Activated CD4-positive, alpha-beta memory T cell treated with anti-CD3 and anti-CD28 coated beads for 36 hours (primary cell): ENCODE results near the gene PIGR. TPM values are rescaled to one million over a fixed set of nuclear protein-coding genes. Genes with fewer than 3 reads are reported as not detected.

Experiments
- CTCF ChIA-PET: fragments of 350-600 bp; sonication (Branson Sonifier 250); formaldehyde crosslinking; loops from one replicate; lab custom pipeline; 2021; ENCODE audit warnings: antibody characterized with exemption, inconsistent platforms; lab: Charles Lee
- POLR2A ChIA-PET: fragments of 350-600 bp; sonication (Branson Sonifier 250); formaldehyde crosslinking; loops from one replicate; lab custom pipeline; 2021; ENCODE audit warnings: antibody characterized with exemption; lab: Charles Lee
- DNase-seq: peaks from one replicate; pipeline ENCODE4 v3.0.0-alpha.2; 2020
- H3K27ac Mint-ChIP-seq: one replicate; pipeline ENCODE4 v1.8.0; 2021; ENCODE audit warnings: mixed read lengths
- H3K27me3 Mint-ChIP-seq: one replicate; pipeline ENCODE4 v1.8.0; 2021; ENCODE audit warnings: mixed read lengths
- H3K36me3 Mint-ChIP-seq: one replicate; pipeline ENCODE4 v1.8.0; 2021; ENCODE audit warnings: mixed read lengths
- H3K4me1 Mint-ChIP-seq: one replicate; pipeline ENCODE4 v1.8.0; 2021; ENCODE audit warnings: low read depth, mixed read lengths
- H3K4me3 Mint-ChIP-seq: one replicate; pipeline ENCODE4 v1.8.0; 2021; ENCODE audit warnings: mild to moderate bottlenecking, mixed read lengths
- H3K9me3 Mint-ChIP-seq: one replicate; pipeline ENCODE4 v1.8.0; 2021; ENCODE audit warnings: mixed read lengths
- intact Hi-C: fragments of 100-400 bp; cut with micrococcal nuclease; formaldehyde crosslinking; loops from one replicate; pipeline ENCODE4 v1.15.1; 2023
- total RNA-seq, 2 experiments: library from RNA; stranded (reverse); gene quantifications; one replicate each; pipeline ENCODE4 v1.2.3, GENCODE V29; 2021

PIGR gene, protein sequence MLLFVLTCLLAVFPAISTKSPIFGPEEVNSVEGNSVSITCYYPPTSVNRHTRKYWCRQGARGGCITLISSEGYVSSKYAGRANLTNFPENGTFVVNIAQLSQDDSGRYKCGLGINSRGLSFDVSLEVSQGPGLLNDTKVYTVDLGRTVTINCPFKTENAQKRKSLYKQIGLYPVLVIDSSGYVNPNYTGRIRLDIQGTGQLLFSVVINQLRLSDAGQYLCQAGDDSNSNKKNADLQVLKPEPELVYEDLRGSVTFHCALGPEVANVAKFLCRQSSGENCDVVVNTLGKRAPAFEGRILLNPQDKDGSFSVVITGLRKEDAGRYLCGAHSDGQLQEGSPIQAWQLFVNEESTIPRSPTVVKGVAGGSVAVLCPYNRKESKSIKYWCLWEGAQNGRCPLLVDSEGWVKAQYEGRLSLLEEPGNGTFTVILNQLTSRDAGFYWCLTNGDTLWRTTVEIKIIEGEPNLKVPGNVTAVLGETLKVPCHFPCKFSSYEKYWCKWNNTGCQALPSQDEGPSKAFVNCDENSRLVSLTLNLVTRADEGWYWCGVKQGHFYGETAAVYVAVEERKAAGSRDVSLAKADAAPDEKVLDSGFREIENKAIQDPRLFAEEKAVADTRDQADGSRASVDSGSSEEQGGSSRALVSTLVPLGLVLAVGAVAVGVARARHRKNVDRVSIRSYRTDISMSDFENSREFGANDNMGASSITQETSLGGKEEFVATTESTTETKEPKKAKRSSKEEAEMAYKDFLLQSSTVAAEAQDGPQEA
- under 1 TPM; 0.10 TPM for total RNA-seq

DNA sequence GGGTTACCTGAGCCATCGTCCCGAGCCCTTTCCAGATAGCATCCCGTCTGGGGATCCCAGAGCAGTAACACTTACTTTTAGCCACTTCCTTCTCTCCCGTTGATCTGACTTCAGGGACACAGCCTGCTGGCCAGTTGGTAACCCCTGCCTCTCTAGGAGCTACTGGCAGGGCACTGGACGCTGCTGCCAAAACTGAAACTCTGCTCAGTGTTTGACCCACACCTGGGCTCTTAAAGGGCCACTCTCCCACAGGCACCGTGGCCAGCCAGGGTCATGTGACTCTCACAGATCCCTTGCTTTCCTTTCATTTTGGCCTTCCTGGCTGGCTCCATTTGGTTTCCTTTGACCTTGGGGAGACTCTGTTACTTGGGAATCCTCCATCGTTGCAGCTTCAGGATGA is at the start of gene PIGR:
TSS of gene PIGR (minus strand) at position 206 of the 400 bp plus-strand sequence. CDS start 5,935 bp downstream, outside the sequence.
- Mint-ChIP-seq H3K4me1 (no peaks in the 10 kb centered on the region), H3K4me3 (no peak within 1 kb of the TSS), H3K27me3 (peaks cover 9% of the 10 kb centered on the region), H3K27ac (no peak within 1 kb of the TSS), H3K9me3 (no peaks in the 10 kb centered on the region), H3K36me3 (no peaks in the 10 kb centered on the region)
- CTCF ChIA-PET = interaction anchor here (0.6 to 1.9 kb wide), 3 partner anchors 13 to 26 kb away, joined by 4 to 7 read pairs (median 6); no protein-coding TSS in a partner anchor
- DNase-seq = no peak
- POLR2A ChIA-PET = no interaction called here
- intact Hi-C loops = no loop called here

- no peaks in the 10 kb centered on the region for H3K36me3 Mint-ChIP-seq
- DNase-seq = no peak
- CTCF ChIA-PET = interaction anchor here (1.4 to 3.5 kb wide), 2 partner anchors 10 to 60 kb away, joined by 4 to 20 read pairs; no protein-coding TSS in a partner anchor
- no peak overlapping the region for H3K27ac Mint-ChIP-seq
- H3K4me1 Mint-ChIP-seq = no peaks in the 10 kb centered on the region
- intact Hi-C loops = no loop called here
- peaks cover 17% of the 10 kb centered on the region for H3K27me3 Mint-ChIP-seq
- POLR2A ChIA-PET = no interaction called here
- no peaks in the 10 kb centered on the region for H3K9me3 Mint-ChIP-seq
- H3K4me3 Mint-ChIP-seq = no peak overlapping the region
These were observed 46.5 kb upstream of the PIGR start for GRCh38 chr1:206992790-206993189.

GRCh38 chr1:206987873-206988272 is 41.6 kb upstream of the PIGR start:
- no peak overlapping the region for H3K4me3 Mint-ChIP-seq
- peaks cover 24% of the 10 kb centered on the region for H3K27me3 Mint-ChIP-seq
- ChIA-PET CTCF (interaction anchor here (1.8 kb wide), 1 partner anchor 324 kb away, joined by 7 read pairs; no protein-coding TSS in a partner anchor), POLR2A (no interaction called here)
- H3K9me3 Mint-ChIP-seq = no peaks in the 10 kb centered on the region
- no peaks in the 10 kb centered on the region for H3K36me3 Mint-ChIP-seq
- no peak overlapping the region for H3K27ac Mint-ChIP-seq
- peak; percentile 15 for DNase-seq
- intact Hi-C loops = no loop called here
- no peaks in the 10 kb centered on the region for H3K4me1 Mint-ChIP-seq

DNA sequence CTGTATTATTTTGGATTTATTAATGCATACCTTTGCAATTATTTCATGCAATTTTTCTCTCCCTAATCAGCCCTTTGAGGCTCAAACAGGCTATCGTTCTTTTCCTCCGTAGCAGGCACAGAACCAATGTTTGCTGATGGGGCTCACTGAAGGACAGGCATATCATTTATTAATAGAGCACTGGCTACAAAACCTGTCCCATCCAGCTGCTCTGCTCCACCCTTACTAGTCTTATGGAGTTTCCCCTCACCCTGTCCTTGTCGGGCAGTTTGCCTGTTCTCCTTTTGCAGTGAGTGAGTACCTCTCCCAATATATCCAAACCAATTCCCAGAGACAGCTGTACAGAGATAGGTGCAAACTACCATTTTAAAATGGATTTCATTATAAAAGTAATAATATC is 40.6 kb upstream of the PIGR start:
- H3K36me3 Mint-ChIP-seq = no peaks in the 10 kb centered on the region
- ChIA-PET CTCF (interaction anchor here (1.3 to 1.8 kb wide), 2 partner anchors 53 to 324 kb away, joined by 3 to 7 read pairs; no protein-coding TSS in a partner anchor), POLR2A (no interaction called here)
- no peak for DNase-seq
- H3K4me3 Mint-ChIP-seq = no peak overlapping the region
- H3K27ac Mint-ChIP-seq = no peak overlapping the region
- H3K9me3 Mint-ChIP-seq = no peaks in the 10 kb centered on the region
- no peaks in the 10 kb centered on the region for H3K4me1 Mint-ChIP-seq
- H3K27me3 Mint-ChIP-seq = peaks cover 16% of the 10 kb centered on the region
- intact Hi-C loops = no loop called here

- ChIA-PET POLR2A (no interaction called here), CTCF (interaction anchor here (1.1 to 1.8 kb wide), 3 partner anchors 14 to 323 kb away, joined by 3 to 7 read pairs (median 4); no protein-coding TSS in a partner anchor)
- no peak overlapping the region for H3K4me3 Mint-ChIP-seq
- no peaks in the 10 kb centered on the region for H3K36me3 Mint-ChIP-seq
- H3K4me1 Mint-ChIP-seq = no peaks in the 10 kb centered on the region
- DNase-seq = no peak
- H3K27ac Mint-ChIP-seq = no peak overlapping the region
- H3K9me3 Mint-ChIP-seq = no peaks in the 10 kb centered on the region
- H3K27me3 Mint-ChIP-seq = peaks cover 15% of the 10 kb centered on the region
- intact Hi-C loops = no loop called here
These were observed 40.1 kb upstream of the PIGR start for GRCh38 chr1:206986402-206986801.

DNA sequence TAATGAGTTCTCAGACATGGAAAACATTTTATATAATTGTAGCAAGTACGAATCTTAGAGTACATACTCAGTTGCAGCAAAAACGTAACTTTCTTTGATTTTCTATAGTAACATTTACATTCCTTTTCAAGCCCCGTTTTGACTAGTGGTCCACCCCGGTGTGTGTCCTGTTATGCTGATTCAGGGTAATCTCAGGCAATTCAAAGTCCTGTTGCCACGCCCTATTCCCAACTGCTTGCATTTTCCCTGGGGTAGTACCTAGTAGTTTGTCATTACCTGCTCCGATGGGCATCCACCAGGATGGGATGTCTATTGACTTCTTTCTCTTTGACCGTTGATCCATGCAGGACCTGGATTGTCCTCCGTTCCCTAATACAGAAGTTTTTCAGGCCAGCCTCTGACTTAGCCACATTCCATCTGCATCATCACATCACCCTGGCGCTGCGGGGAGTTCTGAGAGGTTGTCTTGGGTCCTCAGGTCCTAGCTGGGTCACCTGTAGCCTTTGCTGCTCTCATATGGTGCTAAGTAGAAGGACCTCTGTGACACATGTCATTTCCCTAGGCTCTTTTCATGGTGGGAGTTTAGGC is 39.0 kb upstream of the PIGR start:
- intact Hi-C loops = no loop called here
- Mint-ChIP-seq H3K4me1 (no peaks in the 10 kb centered on the region), H3K27ac (no peak overlapping the region), H3K9me3 (no peaks in the 10 kb centered on the region), H3K36me3 (no peaks in the 10 kb centered on the region), H3K27me3 (peaks cover 15% of the 10 kb centered on the region), H3K4me3 (no peak overlapping the region)
- DNase-seq = no peak
- CTCF ChIA-PET = interaction anchor here (1.1 kb wide), 1 partner anchor 13 kb away, joined by 4 read pairs; no protein-coding TSS in a partner anchor
- POLR2A ChIA-PET = no interaction called here

DNA sequence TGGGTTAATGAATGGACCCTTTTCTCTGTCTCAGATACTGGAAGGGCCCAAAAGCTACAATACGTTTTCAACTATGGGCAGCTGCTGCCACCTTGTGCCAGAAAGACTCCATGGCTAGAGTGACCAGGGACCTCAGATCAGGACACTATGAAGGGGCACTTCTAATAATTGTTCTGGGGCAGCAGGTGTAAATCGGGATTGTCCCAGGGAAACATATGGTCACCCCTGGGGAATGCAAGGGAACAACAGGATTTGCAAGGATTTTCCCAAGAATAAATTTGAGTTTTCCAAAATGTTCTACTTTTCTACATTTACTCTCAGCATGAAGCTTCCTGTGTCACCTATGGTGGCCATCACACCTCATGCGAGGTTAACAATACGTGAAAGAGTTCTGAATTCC is 36.0 kb upstream of the PIGR start:
- peak; percentile 72 for DNase-seq
- Mint-ChIP-seq H3K9me3 (no peaks in the 10 kb centered on the region), H3K27ac (no peak overlapping the region), H3K4me1 (no peaks in the 10 kb centered on the region), H3K36me3 (no peaks in the 10 kb centered on the region), H3K4me3 (no peak overlapping the region), H3K27me3 (peaks cover 15% of the 10 kb centered on the region)
- intact Hi-C loops = loop anchor here (1.0 to 5.0 kb wide), 4 partner anchors 47 to 348 kb away; no protein-coding TSS in a partner anchor
- CTCF ChIA-PET = interaction anchor here (0.6 to 5.0 kb wide), 62 partner anchors 9 to 518 kb away, joined by 3 to 58 read pairs (median 6); partner anchors contain the start of genes DYRK3, FCAMR, FCMR and IL20
- POLR2A ChIA-PET = interaction anchor here (0.6 to 1.4 kb wide), 2 partner anchors 269 to 347 kb away, joined by 3 read pairs; partner anchors contain the start of gene DYRK3

DNA sequence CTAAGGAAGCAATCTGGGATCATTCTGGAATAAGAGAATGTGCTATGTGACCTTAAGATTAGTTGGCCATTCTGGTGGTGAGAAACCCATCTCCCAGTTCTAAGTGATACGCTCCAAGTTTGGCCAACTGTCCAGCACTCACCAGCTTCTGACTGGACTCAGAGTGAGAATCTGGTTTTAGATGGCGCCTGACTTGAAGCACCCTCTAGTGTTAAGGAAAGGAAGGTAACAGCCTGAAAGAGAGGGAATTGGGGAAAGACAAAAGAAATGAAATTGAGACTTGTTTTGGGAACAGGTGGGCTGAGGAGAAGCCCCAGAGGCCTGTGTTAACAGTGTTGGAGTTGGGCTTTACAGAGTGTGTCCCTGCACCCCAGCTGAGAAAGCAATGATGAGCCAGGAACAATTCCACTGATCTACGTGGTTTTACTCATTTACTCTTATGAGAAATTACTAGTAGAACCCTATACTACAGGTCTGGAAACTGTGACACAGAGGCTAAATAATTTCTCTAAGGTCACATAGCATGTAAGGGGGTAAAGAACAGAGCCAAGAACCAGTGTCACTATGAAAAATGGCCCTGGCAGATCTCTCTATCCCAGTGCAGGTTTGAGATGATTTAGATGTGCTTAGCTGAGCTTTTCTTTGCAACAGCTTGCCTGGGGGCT is 33.2 kb upstream of the PIGR start:
- DNase-seq = no peak
- intact Hi-C loops = loop anchor here (5.0 kb wide), 1 partner anchor 252 kb away; no protein-coding TSS in a partner anchor
- no peaks in the 10 kb centered on the region for H3K4me1 Mint-ChIP-seq
- H3K9me3 Mint-ChIP-seq = no peaks in the 10 kb centered on the region
- POLR2A ChIA-PET = no interaction called here
- H3K27ac Mint-ChIP-seq = no peak overlapping the region
- H3K4me3 Mint-ChIP-seq = no peak overlapping the region
- peaks cover 9% of the 10 kb centered on the region for H3K27me3 Mint-ChIP-seq
- H3K36me3 Mint-ChIP-seq = no peaks in the 10 kb centered on the region
- CTCF ChIA-PET = interaction anchor here (0.6 to 5.0 kb wide), 15 partner anchors 12 to 500 kb away, joined by 3 to 58 read pairs (median 4); partner anchors contain the start of genes FCMR and IL20

DNA sequence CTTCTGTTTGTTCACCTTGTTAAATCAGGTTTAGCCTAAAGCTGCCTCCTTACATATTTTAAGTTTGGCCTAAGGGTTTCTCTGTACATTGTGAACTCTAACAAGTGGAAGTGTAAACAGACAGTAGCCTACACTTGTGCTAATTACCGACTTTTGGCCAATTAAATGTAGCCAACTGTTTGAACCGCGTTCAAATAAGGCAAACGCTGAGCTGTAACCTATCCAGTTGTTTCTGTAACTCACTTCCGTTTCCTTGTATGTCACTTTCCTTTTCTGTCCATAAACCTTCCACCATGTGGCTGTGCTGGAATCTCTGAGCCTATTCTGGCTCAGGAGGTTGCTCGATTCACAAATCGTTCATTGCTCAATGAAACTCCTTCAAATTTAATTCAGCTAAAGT is 32.0 kb upstream of the PIGR start:
- ChIA-PET POLR2A (no interaction called here), CTCF (interaction anchor here (0.7 to 2.4 kb wide), 3 partner anchors 45 to 522 kb away, joined by 3 to 6 read pairs (median 3); partner anchors contain the start of gene EIF2D)
- no peak overlapping the region for H3K27ac Mint-ChIP-seq
- H3K4me1 Mint-ChIP-seq = no peaks in the 10 kb centered on the region
- H3K9me3 Mint-ChIP-seq = no peaks in the 10 kb centered on the region
- DNase-seq = no peak
- peaks cover 5% of the 10 kb centered on the region for H3K27me3 Mint-ChIP-seq
- H3K36me3 Mint-ChIP-seq = no peaks in the 10 kb centered on the region
- no peak overlapping the region for H3K4me3 Mint-ChIP-seq
- intact Hi-C loops = no loop called here

DNA sequence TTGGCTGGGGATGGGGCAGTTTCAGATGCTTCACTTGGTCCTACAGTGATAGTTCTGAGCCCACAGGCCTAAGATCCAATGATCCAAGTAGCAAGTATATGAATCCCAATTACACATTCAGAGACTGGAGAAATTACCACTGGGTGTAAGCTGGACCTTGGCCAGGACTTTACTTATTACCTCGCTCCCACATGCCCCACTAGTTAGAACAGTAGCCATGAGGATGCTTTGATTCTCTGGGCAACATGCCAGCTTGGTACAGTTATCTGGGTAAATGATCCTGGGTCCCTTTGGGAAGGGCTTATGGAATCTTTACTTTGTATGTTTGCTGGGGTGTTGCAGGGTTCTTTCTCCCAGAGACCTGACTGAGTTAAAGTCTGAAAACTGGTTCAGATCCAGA is 29.0 kb upstream of the PIGR start:
- H3K36me3 Mint-ChIP-seq = no peaks in the 10 kb centered on the region
- peaks cover 6% of the 10 kb centered on the region for H3K27me3 Mint-ChIP-seq
- no peaks in the 10 kb centered on the region for H3K4me1 Mint-ChIP-seq
- CTCF ChIA-PET = no interaction called here
- H3K4me3 Mint-ChIP-seq = no peak overlapping the region
- H3K9me3 Mint-ChIP-seq = no peaks in the 10 kb centered on the region
- POLR2A ChIA-PET = no interaction called here
- no peak overlapping the region for H3K27ac Mint-ChIP-seq
- DNase-seq = no peak
- intact Hi-C loops = no loop called here

DNA sequence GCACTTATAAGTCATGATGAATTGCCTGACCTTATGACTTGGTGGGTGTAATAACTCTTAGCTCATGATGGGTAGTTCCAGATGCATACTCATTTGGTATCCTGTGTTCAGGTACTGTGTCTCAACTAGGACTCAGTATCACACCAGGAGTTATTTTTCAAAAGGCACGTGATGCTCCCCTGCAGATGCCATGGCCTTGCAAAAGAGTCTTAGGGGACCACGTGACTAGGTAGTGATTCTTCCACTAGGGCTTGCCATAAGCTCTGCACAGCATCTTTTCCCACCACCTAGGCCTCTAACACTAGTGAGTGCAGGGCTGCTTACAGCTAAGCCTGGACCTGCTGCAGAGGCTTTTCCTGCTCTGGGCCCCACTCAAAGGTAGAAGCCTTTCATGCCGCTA is 27.9 kb upstream of the PIGR start:
- Mint-ChIP-seq H3K9me3 (no peaks in the 10 kb centered on the region), H3K4me1 (no peaks in the 10 kb centered on the region), H3K4me3 (no peak overlapping the region), H3K36me3 (no peaks in the 10 kb centered on the region), H3K27ac (no peak overlapping the region), H3K27me3 (peaks cover 9% of the 10 kb centered on the region)
- no peak for DNase-seq
- CTCF ChIA-PET = interaction anchor here (0.6 to 3.1 kb wide), 5 partner anchors 8 to 240 kb away, joined by 3 to 25 read pairs (median 4); partner anchors contain the start of gene IL20
- intact Hi-C loops = no loop called here
- POLR2A ChIA-PET = no interaction called here
